ENCODE results near the gene ZNF516. TPM values are rescaled to one million over a fixed set of nuclear protein-coding genes. Genes with fewer than 3 reads are reported as not detected.

The ZNF516 gene
- total and polyA plus RNA-seq, 7 experiments from 2014 or later: 1.9 to 60.4 (median 21.7) TPM

DNA sequence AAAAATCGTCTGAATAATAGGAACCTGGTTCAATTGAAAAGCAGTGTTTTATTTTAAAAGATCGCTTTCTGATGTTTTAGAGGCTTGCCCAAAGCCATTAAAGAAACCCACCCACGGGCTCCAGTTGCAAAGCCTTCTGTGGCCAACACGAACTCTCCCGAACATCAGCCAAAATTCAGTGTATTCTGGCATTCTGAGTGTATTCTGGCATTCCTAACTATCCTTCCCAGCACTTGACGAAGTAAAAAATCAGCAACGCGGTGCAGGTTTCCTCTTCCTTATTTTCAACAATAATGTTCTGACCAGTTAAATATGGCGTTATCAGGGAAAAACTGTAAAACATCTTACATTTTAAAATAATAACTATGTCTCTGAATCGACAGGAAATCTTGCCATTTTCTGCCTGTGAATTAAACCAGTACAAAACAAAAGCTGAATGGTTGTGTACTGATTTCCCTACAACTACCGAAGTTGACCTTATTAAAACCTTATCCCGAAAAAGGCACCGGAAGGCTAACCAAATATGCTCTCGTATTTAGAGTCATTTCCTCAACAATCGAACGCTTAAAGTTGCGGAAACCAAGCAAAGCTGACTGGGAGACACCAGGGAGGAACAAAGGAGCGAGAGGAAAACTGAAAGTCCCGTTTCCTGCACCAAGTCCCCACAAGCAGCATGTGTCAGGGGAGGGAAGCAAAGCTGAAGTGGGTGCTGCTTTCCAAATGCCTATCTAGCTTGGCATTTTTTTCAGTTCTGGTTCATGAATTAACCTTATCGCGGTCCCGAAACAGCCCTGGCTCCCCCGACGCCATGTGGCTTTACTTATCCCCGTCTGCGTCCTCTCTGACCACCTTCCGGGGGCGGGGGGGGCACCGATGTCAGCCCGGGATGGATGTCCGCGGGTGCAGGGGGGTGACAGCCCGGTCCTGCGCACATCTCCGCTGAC, 44.3 kb downstream of the ZNF516 start:
- Histone ChIP-seq H3K27ac (ENCODE audit: low read depth, low read length) (peak overlapping the region; percentile 45), H3K27me3 (ENCODE audit: control insufficient read depth in 2 of 2, insufficient read depth in 2 of 2, low read length in 2 of 2) (no peaks in the 10 kb centered on the region), H3K36me3 (ENCODE audit: control insufficient read depth in 2 of 3, insufficient read depth in 3 of 3, low read length in 3 of 3) (no peaks in the 10 kb centered on the region), H3K9me3 (ENCODE audit: control insufficient read depth in 2 of 3, low read length in 3 of 3) (no peaks in the 10 kb centered on the region), H3K4me3 (ENCODE audit: low read length) (peak overlapping the region; percentile 56), H3K4me1 (ENCODE audit: control insufficient read depth in 2 of 2, insufficient read depth in 2 of 2, low read length in 2 of 2) (peaks cover 0 to 19% of the 10 kb centered on the region in 2 donors)
- CTCF ChIA-PET: no interaction called here
- Mint-ChIP-seq H3K4me3 (peak overlapping the region; percentile 79 to 95 (median 89)), H3K27ac (peak overlapping the region in 7 of 9 donors; percentile 36 to 80 (median 62)), H3K36me3 (no peaks in the 10 kb centered on the region), H3K4me1 (peaks cover 9 to 86% (median 78%) of the 10 kb centered on the region in 7 donors), H3K9me3 (no peaks in the 10 kb centered on the region), H3K27me3 (peaks cover 0 to 44% (median 0%) of the 10 kb centered on the region in 5 donors)
- intact Hi-C loops (cut with micrococcal nuclease): loop anchor here (1.0 to 5.0 kb wide), 2 partner anchors 42 to 44 kb away; no protein-coding TSS in a partner anchor
- POLR2A ChIA-PET: interaction anchor here (0.5 kb wide), 1 partner anchor 1854 kb away, joined by 5 read pairs; no protein-coding TSS in a partner anchor
- DNase-seq (peak in 3 of 9 donors; percentile 4 to 10 (median 9)), ATAC-seq (peak; percentile 38)

DNA sequence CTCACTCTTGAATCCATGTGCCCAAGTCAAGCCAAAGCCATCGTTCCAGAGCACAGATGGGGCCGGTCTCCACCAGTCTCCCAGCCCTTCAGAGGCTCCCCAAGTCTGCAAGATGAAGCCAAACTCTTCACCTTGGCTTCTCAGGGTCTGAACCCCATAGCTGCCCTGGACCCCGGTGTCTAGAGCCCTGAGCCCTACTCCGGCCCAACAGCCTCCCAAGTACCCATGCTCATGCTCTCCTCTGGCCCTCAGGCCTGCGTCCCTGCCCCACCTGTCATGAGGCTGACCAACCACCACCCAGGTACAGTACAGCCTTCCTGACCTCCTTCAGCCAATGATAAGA, 46.0 kb downstream of the ZNF516 start:
- Histone ChIP-seq H3K27ac (ENCODE audit: low read depth, low read length) (no peak overlapping the region), H3K36me3 (ENCODE audit: control insufficient read depth in 2 of 3, insufficient read depth in 3 of 3, low read length in 3 of 3) (no peaks in the 10 kb centered on the region), H3K9me3 (ENCODE audit: control insufficient read depth in 2 of 3, low read length in 3 of 3) (no peaks in the 10 kb centered on the region), H3K4me3 (ENCODE audit: low read length) (no peak overlapping the region), H3K27me3 (ENCODE audit: control insufficient read depth in 2 of 2, insufficient read depth in 2 of 2, low read length in 2 of 2) (no peaks in the 10 kb centered on the region), H3K4me1 (ENCODE audit: control insufficient read depth in 2 of 2, insufficient read depth in 2 of 2, low read length in 2 of 2) (peaks cover 0 to 19% of the 10 kb centered on the region in 2 donors)
- Mint-ChIP-seq H3K27me3 (peaks cover 0 to 41% (median 0%) of the 10 kb centered on the region in 5 donors), H3K4me3 (peak overlapping the region in 4 of 10 donors; percentile 1 to 29 (median 11)), H3K4me1 (peaks cover 9 to 77% (median 64%) of the 10 kb centered on the region in 7 donors), H3K36me3 (peaks cover 0 to 3% (median 0%) of the 10 kb centered on the region in 5 donors), H3K9me3 (no peaks in the 10 kb centered on the region), H3K27ac (peak overlapping the region in 3 of 9 donors; percentile 9 to 55 (median 30))
- DNase-seq: no peak
- no peak for ATAC-seq
- ChIA-PET POLR2A (no interaction called here), CTCF (no interaction called here)
- intact Hi-C loops (cut with micrococcal nuclease): no loop called here

DNA sequence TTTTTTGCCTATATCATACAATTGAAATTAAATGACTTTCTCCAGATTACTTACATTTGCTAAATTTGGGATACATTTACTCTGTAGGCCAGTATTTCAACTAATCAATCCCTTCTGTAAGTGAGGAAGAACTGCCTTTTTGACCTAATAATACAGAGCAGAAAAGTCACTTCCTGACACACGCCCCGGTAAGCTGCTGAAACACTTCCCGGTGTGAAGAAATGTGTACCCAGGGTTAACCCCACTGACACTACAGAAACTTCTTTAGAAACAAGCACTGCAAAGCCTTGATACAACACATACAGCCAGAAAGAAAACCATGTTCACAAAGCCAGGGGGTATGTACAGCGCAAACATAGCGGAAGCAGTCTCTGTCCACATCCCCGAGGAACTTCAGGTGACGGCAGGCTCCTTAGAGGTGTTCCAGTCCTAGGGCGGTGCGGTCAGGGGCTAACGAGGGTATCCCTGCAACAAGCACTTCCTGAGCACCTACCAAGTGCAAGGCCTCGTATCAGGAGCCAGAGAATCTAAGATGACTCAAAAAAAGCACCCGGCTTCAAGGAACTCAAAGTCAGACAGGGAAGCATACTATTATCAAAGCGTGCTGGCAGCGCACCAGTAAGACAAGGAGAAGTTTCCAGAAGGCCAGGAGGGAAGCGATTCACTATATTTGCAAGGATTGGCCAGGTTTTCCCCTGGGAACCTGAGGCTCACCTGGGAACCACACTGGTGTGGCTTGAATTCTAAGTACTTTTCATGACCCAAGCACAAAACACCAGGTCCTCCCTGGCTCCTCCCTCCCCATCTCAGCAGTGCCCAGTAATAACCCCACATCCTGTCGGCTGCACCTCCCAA, 46.6 kb downstream of the ZNF516 start:
- H3K9me3 ChIP-seq (ENCODE audit: control insufficient read depth in 2 of 3, low read length in 3 of 3): no peaks in the 10 kb centered on the region
- no peaks in the 10 kb centered on the region for H3K36me3 ChIP-seq (ENCODE audit: control insufficient read depth in 2 of 3, insufficient read depth in 3 of 3, low read length in 3 of 3)
- no peak overlapping the region for H3K4me3 ChIP-seq (ENCODE audit: low read length)
- intact Hi-C loops (cut with micrococcal nuclease): no loop called here
- H3K9me3 Mint-ChIP-seq: no peaks in the 10 kb centered on the region
- H3K27ac Mint-ChIP-seq: peak overlapping the region in 4 of 9 donors; percentile 8 to 77 (median 42)
- H3K27me3 ChIP-seq (ENCODE audit: control insufficient read depth in 2 of 2, insufficient read depth in 2 of 2, low read length in 2 of 2): no peaks in the 10 kb centered on the region
- peaks cover 0 to 19% of the 10 kb centered on the region in 2 donors for H3K4me1 ChIP-seq (ENCODE audit: control insufficient read depth in 2 of 2, insufficient read depth in 2 of 2, low read length in 2 of 2)
- no peak overlapping the region for H3K27ac ChIP-seq (ENCODE audit: low read depth, low read length)
- ATAC-seq (peak; percentile 59), DNase-seq (no peak)
- peaks cover 0 to 6% (median 0%) of the 10 kb centered on the region in 5 donors for H3K36me3 Mint-ChIP-seq
- ChIA-PET CTCF (no interaction called here), POLR2A (no interaction called here)
- H3K4me1 Mint-ChIP-seq: peaks cover 9 to 72% (median 60%) of the 10 kb centered on the region in 7 donors
- H3K27me3 Mint-ChIP-seq: peaks cover 0 to 38% (median 0%) of the 10 kb centered on the region in 5 donors
- H3K4me3 Mint-ChIP-seq: peak overlapping the region in 5 of 10 donors; percentile 3 to 40 (median 16)

DNA sequence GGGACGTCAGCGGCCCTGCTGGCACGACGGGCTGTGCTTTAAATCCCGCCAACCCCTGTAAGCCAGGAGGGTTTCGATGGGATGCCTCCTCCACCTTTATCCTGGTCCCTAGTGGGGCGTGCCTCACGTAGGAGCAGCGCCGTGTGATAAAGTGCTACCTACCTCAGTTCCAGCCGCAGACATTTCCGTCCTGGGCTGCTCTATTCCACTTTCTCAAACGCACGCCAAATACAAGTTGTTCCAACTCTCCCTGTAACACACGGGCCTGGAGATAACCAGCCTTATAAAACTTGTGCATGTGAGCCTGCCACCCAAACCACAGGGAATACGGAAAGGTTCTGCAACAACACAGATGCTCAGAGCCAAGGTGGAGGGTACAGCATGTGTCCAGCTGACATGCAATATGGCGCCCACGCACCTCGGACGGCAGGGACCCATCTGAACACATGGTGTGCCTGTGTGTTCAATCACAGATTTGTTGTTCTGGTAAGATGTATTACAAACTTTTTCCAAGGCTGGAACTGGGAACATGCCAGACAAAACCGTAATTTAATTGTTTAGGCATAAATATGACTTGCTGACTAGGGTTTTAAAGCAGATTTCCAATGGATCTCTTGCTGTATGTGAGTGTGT, 47.7 kb downstream of the ZNF516 start:
- Mint-ChIP-seq H3K4me3 (no peak overlapping the region), H3K27ac (no peak overlapping the region), H3K9me3 (no peaks in the 10 kb centered on the region), H3K4me1 (peaks cover 9 to 66% (median 51%) of the 10 kb centered on the region in 7 donors), H3K27me3 (peaks cover 0 to 30% (median 0%) of the 10 kb centered on the region in 5 donors), H3K36me3 (peaks cover 0 to 6% (median 0%) of the 10 kb centered on the region in 5 donors)
- Histone ChIP-seq H3K9me3 (ENCODE audit: control insufficient read depth in 2 of 3, low read length in 3 of 3) (no peaks in the 10 kb centered on the region), H3K27ac (ENCODE audit: low read depth, low read length) (no peak overlapping the region), H3K27me3 (ENCODE audit: control insufficient read depth in 2 of 2, insufficient read depth in 2 of 2, low read length in 2 of 2) (no peaks in the 10 kb centered on the region), H3K4me1 (ENCODE audit: control insufficient read depth in 2 of 2, insufficient read depth in 2 of 2, low read length in 2 of 2) (peaks cover 0 to 16% of the 10 kb centered on the region in 2 donors), H3K36me3 (ENCODE audit: control insufficient read depth in 2 of 3, insufficient read depth in 3 of 3, low read length in 3 of 3) (peaks cover 0 to 5% (median 0%) of the 10 kb centered on the region in 3 experiments), H3K4me3 (ENCODE audit: low read length) (no peak overlapping the region)
- CTCF ChIA-PET: no interaction called here
- no peak for DNase-seq
- ATAC-seq: no peak
- POLR2A ChIA-PET: no interaction called here
- intact Hi-C loops (cut with micrococcal nuclease): no loop called here

DNA sequence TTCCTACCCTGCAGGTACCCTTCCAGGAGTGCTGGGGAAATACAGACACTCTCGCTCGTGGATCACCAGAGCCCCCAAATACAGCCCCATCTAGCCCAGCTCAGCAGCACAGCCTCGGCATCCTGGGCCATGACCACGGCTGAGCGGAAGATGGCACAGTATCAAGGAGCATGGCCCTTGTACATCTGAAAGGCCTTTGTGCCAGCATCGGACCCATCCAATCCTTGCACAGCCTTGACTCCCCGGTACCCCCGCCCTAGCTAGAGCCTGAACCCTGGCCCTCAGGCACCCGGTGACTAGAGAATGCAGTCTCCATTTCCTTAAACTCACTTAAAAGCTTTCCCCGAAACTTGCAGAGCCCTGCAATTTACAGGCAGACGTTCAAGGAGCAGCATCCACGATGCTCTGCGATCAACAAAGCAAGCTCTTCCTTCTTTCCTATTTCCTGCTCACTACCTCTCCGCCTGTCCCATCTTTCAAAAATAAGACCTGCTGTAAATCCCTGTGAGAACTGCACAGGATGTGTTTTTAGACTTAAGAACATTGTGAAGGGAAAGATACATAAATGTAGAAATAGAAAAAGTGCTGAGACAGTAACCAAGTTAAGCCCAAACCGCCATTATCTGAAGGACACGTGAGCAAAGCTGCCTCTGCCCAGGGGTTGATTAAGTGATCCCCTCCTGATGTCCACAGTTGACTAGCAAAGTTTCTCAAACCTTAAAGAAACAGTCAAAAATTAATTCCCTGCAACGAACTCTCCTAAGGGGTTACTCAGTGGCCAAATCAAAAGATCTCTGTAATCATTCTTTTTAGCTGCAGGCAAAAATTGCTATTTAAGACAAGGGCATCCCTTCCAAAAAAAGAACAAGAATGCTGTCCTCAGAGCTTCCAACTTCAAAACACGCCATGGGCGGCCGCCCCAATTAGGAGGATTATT, 48.5 kb downstream of the ZNF516 start:
- Histone ChIP-seq H3K36me3 (ENCODE audit: control insufficient read depth in 2 of 3, insufficient read depth in 3 of 3, low read length in 3 of 3) (peaks cover 0 to 13% (median 0%) of the 10 kb centered on the region in 3 experiments), H3K27ac (ENCODE audit: low read depth, low read length) (no peak overlapping the region), H3K4me1 (ENCODE audit: control insufficient read depth in 2 of 2, insufficient read depth in 2 of 2, low read length in 2 of 2) (peaks cover 0 to 9% of the 10 kb centered on the region in 2 donors), H3K9me3 (ENCODE audit: control insufficient read depth in 2 of 3, low read length in 3 of 3) (no peaks in the 10 kb centered on the region), H3K4me3 (ENCODE audit: low read length) (no peak overlapping the region), H3K27me3 (ENCODE audit: control insufficient read depth in 2 of 2, insufficient read depth in 2 of 2, low read length in 2 of 2) (no peaks in the 10 kb centered on the region)
- DNase-seq: no peak
- no peak for ATAC-seq
- H3K36me3 Mint-ChIP-seq: peaks cover 0 to 6% (median 0%) of the 10 kb centered on the region in 5 donors
- peak overlapping the region in 1 of 10 donors; percentile 13 for H3K4me3 Mint-ChIP-seq
- peaks cover 9 to 58% (median 46%) of the 10 kb centered on the region in 7 donors for H3K4me1 Mint-ChIP-seq
- no peaks in the 10 kb centered on the region for H3K9me3 Mint-ChIP-seq
- CTCF ChIA-PET: no interaction called here
- intact Hi-C loops (cut with micrococcal nuclease): no loop called here
- POLR2A ChIA-PET: no interaction called here
- H3K27me3 Mint-ChIP-seq: peaks cover 0 to 22% (median 0%) of the 10 kb centered on the region in 5 donors
- peak overlapping the region in 2 of 9 donors; percentile 9 to 29 for H3K27ac Mint-ChIP-seq

Measured in naive thymus-derived CD4-positive, alpha-beta T cell (primary cell).